Measurements from ENCODE around the gene ALX4.

Gene ALX4

GRCh38 chr11:44246726-44247125 lies 63.2 kb downstream of the ALX4 start:
- DNase-seq (ENCODE audit: low read depth in 1 of 2, low spot score in 1 of 2), result no peak

- DNase-seq (ENCODE audit: low read depth in 1 of 2, low spot score in 1 of 2), result no peak
Observed at GRCh38 chr11:44244639-44245310, 65.2 kb downstream of the ALX4 start.

GRCh38 chr11:44243595-44244343 lies 66.2 kb downstream of the ALX4 start:
- DNase-seq (ENCODE audit: low read depth in 1 of 2, low spot score in 1 of 2), result no peak

- no peak for DNase-seq (ENCODE audit: low read depth in 1 of 2, low spot score in 1 of 2)
Observed at GRCh38 chr11:44243086-44243485, 66.9 kb downstream of the ALX4 start.

- DNase-seq (ENCODE audit: low read depth in 1 of 2, low spot score in 1 of 2), result no peak
Observed at GRCh38 chr11:44241851-44242250, 68.1 kb downstream of the ALX4 start.

- DNase-seq (ENCODE audit: low read depth in 1 of 2, low spot score in 1 of 2), result no peak
Observed at GRCh38 chr11:44237156-44237555, 72.8 kb downstream of the ALX4 start.

- no peak for DNase-seq (ENCODE audit: low read depth in 1 of 2, low spot score in 1 of 2)
Observed at GRCh38 chr11:44236296-44236695, 73.6 kb downstream of the ALX4 start.

- no peak for DNase-seq (ENCODE audit: low read depth in 1 of 2, low spot score in 1 of 2)
Observed at GRCh38 chr11:44235765-44236201, 74.2 kb downstream of the ALX4 start.

- no peak for DNase-seq (ENCODE audit: low read depth in 1 of 2, low spot score in 1 of 2)
Observed at GRCh38 chr11:44229624-44230023, 80.3 kb downstream of the ALX4 start.

- no peak for DNase-seq (ENCODE audit: low read depth in 1 of 2, low spot score in 1 of 2)
Observed at GRCh38 chr11:44229098-44229497, 80.8 kb downstream of the ALX4 start.

GRCh38 chr11:44228379-44228778 lies 81.6 kb downstream of the ALX4 start:
- DNase-seq (ENCODE audit: low read depth in 1 of 2, low spot score in 1 of 2), result no peak

- no peak for DNase-seq (ENCODE audit: low read depth in 1 of 2, low spot score in 1 of 2)
Observed at GRCh38 chr11:44226945-44227344, 83.0 kb downstream of the ALX4 start.

GRCh38 chr11:44226490-44226889 lies 83.4 kb downstream of the ALX4 start:
- DNase-seq (ENCODE audit: low read depth in 1 of 2, low spot score in 1 of 2), result no peak

GRCh38 chr11:44224867-44225501 lies 85.0 kb downstream of the ALX4 start:
- DNase-seq (ENCODE audit: low read depth in 1 of 2, low spot score in 1 of 2), result no peak

GRCh38 chr11:44223238-44223637 lies 86.7 kb downstream of the ALX4 start:
- no peak for DNase-seq (ENCODE audit: low read depth in 1 of 2, low spot score in 1 of 2)

GRCh38 chr11:44221992-44222391 lies 87.9 kb downstream of the ALX4 start:
- DNase-seq (ENCODE audit: low read depth in 1 of 2, low spot score in 1 of 2), result no peak

- no peak for DNase-seq (ENCODE audit: low read depth in 1 of 2, low spot score in 1 of 2)
Observed at GRCh38 chr11:44221456-44221855, 88.5 kb downstream of the ALX4 start.

GRCh38 chr11:44219830-44220796 lies 89.8 kb downstream of the ALX4 start:
- DNase-seq (ENCODE audit: low read depth in 1 of 2, low spot score in 1 of 2), result no peak

- no peak for DNase-seq (ENCODE audit: low read depth in 1 of 2, low spot score in 1 of 2)
Observed at GRCh38 chr11:44217432-44217831, 92.5 kb downstream of the ALX4 start.

- no peak for DNase-seq (ENCODE audit: low read depth in 1 of 2, low spot score in 1 of 2)
Observed at GRCh38 chr11:44213148-44213547, 96.8 kb downstream of the ALX4 start.

GRCh38 chr11:44212128-44212527 lies 97.8 kb downstream of the ALX4 start:
- no peak for DNase-seq (ENCODE audit: low read depth in 1 of 2, low spot score in 1 of 2)
